Measurements from ENCODE around the gene LGALS7. TPM values are rescaled to one million over a fixed set of nuclear protein-coding genes. Genes with fewer than 3 reads are reported as not detected.
A peak's percentile ranks its signal among the peaks of the same experiment; 100 is the strongest.

The LGALS7 gene
- total RNA-seq, 2 experiments from 2014 or later, result not detected

- intact Hi-C loops (cut with micrococcal nuclease; ENCODE audit: unreplicated experiment), result loop anchor here (5.0 kb wide), 1 partner anchor 118 kb away; no protein-coding TSS in a partner anchor
- Histone ChIP-seq H2AFZ (ENCODE audit: low read length) (peak overlapping the region; percentile 40; the same call in 1 of the 2 replicates), H3K4me3 (ENCODE audit: low read depth, low read length, poor library complexity, severe bottlenecking) (no peak overlapping the region)
Measured at GRCh38 chr19:38769635-38770211, 3.6 kb downstream of the LGALS7 start.

GRCh38 chr19:38766276-38767047 lies 6.9 kb downstream of the LGALS7 start:
- intact Hi-C loops (cut with micrococcal nuclease; ENCODE audit: unreplicated experiment), result loop anchor here (5.0 kb wide), 1 partner anchor 121 kb away; no protein-coding TSS in a partner anchor
- no peak overlapping the region for H3K4me3 ChIP-seq (ENCODE audit: low read depth, low read length, poor library complexity, severe bottlenecking)
- H3K4me1 ChIP-seq (ENCODE audit: insufficient read depth, low read length, poor library complexity, severe bottlenecking), result no peaks in the 10 kb centered on the region
- no peaks in the 10 kb centered on the region for H4K20me1 ChIP-seq (ENCODE audit: insufficient read depth, low read length)
- no peaks in the 10 kb centered on the region for H3K36me3 ChIP-seq (ENCODE audit: insufficient read depth, low read length)
- no peaks in the 10 kb centered on the region for H3K79me2 ChIP-seq (ENCODE audit: insufficient read depth, low read depth, low read length)
- H3K9me2 ChIP-seq (ENCODE audit: insufficient read depth, low read length), result no peaks in the 10 kb centered on the region
- BruUV-seq (replicated peaks), result no TSS peak
- no peak overlapping the region for H2AFZ ChIP-seq (ENCODE audit: low read length)
- no peak overlapping the region for H3K27ac ChIP-seq (ENCODE audit: low read depth, low read length, poor library complexity, severe bottlenecking)
- ChIA-PET CTCF (ENCODE audit: unreplicated experiment) (no interaction called here), POLR2A (no interaction called here)
- DNase-seq (ENCODE audit: low spot score), result no peak
- no peaks in the 10 kb centered on the region for H3K9me3 ChIP-seq (ENCODE audit: low read length)
- H3K4me2 ChIP-seq (ENCODE audit: low read length), result no peak overlapping the region
- TF ChIP-seq EZH2phosphoT487 (IDR thresholded peaks at IDR 0.05; ENCODE audit: borderline replicate concordance, low read depth, low read length) (no peak), CTCF (conservative IDR thresholded peaks at IDR 0.05; ENCODE audit: low read length) (no peak)

More at GRCh38 chr19:38769635-38770211, 3.6 kb downstream of the LGALS7 start:
- Histone ChIP-seq H3K4me2 (ENCODE audit: low read length) (no peak overlapping the region; the same call in 1 of the 2 replicates), H3K36me3 (ENCODE audit: insufficient read depth, low read length) (no peaks in the 10 kb centered on the region), H3K9me2 (ENCODE audit: insufficient read depth, low read length) (no peaks in the 10 kb centered on the region), H3K79me2 (ENCODE audit: insufficient read depth, low read depth, low read length) (no peaks in the 10 kb centered on the region), H4K20me1 (ENCODE audit: insufficient read depth, low read length) (no peaks in the 10 kb centered on the region), H3K27ac (ENCODE audit: low read depth, low read length, poor library complexity, severe bottlenecking) (no peak overlapping the region), H3K4me1 (ENCODE audit: insufficient read depth, low read length, poor library complexity, severe bottlenecking) (no peaks in the 10 kb centered on the region), H3K9me3 (ENCODE audit: low read length) (no peaks in the 10 kb centered on the region)
- POLR2A ChIA-PET, result no interaction called here
- BruUV-seq (replicated peaks), result no TSS peak
- peak; percentile 46 for DNase-seq (ENCODE audit: low spot score)
- CTCF ChIA-PET (ENCODE audit: unreplicated experiment), result interaction anchor here (0.6 kb wide), 1 partner anchor 70 kb away, joined by 4 read pairs; no protein-coding TSS in a partner anchor
- peak; percentile 63 for TF ChIP-seq CTCF (conservative IDR thresholded peaks at IDR 0.05; ENCODE audit: low read length)
- no peak for TF ChIP-seq EZH2phosphoT487 (IDR thresholded peaks at IDR 0.05; ENCODE audit: borderline replicate concordance, low read depth, low read length)
